KMS-11 (cell line): Measurements from ENCODE around the gene CCNF.

ENCODE experiments used
- H2AFZ ChIP-seq: fragments of 200-600 bp; sonication (generic); 2 replicates; pipeline ENCODE4 v1.6.1; 2016; ENCODE audit warnings: antibody characterized with exemption, mixed run types, low read depth
- H3K27ac ChIP-seq: fragments of 200-600 bp; sonication (generic); 2 replicates; pipeline ENCODE4 v1.6.1; 2016; ENCODE audit warnings: mild to moderate bottlenecking, mixed run types
- H3K27me3 ChIP-seq: fragments of 200-600 bp; sonication (generic); 2 replicates; pipeline ENCODE4 v1.6.1; 2017; ENCODE audit warnings: mild to moderate bottlenecking, low read depth, mixed run types, moderate library complexity; ENCODE audit not compliant: insufficient read depth
- H3K36me3 ChIP-seq: fragments of 200-600 bp; sonication (generic); 2 replicates; pipeline ENCODE4 v1.6.1; 2017; ENCODE audit warnings: mild to moderate bottlenecking, mixed run types; ENCODE audit not compliant: insufficient read depth
- H3K4me1 ChIP-seq: fragments of 200-600 bp; sonication (generic); 2 replicates; pipeline ENCODE4 v1.6.1; 2016; ENCODE audit warnings: mild to moderate bottlenecking, low read depth, mixed run types; ENCODE audit not compliant: poor library complexity, severe bottlenecking
- H3K4me2 ChIP-seq: fragments of 200-600 bp; sonication (generic); 2 replicates; pipeline ENCODE4 v1.7.0; 2016; ENCODE audit warnings: mild to moderate bottlenecking, mixed run types
- H3K4me3 ChIP-seq: fragments of 200-600 bp; sonication (generic); IDR thresholded peaks from 2 replicates; pipeline ENCODE4 v1.6.1; 2017; ENCODE audit warnings: low read depth, low read length, mixed read lengths; ENCODE audit not compliant: insufficient read depth
- H3K79me2 ChIP-seq: fragments of 200-600 bp; sonication (generic); 2 replicates; pipeline ENCODE4 v1.6.1; 2016; ENCODE audit warnings: low read depth, mixed run types; ENCODE audit not compliant: insufficient read depth
- H3K9ac ChIP-seq: fragments of 200-600 bp; sonication (generic); 2 replicates; pipeline ENCODE4 v1.6.1; 2016; ENCODE audit warnings: mild to moderate bottlenecking, mixed run types
- H4K20me1 ChIP-seq: fragments of 200-600 bp; sonication (generic); 2 replicates; pipeline ENCODE4 v1.6.1; 2016; ENCODE audit warnings: mild to moderate bottlenecking, mixed run types; ENCODE audit not compliant: insufficient read depth
- CTCF ChIP-seq: fragments of 200-600 bp; sonication (generic); conservative IDR thresholded peaks from 2 replicates; pipeline ENCODE4 v1.6.1; 2017; ENCODE audit warnings: low read depth, mild to moderate bottlenecking, antibody characterized with exemption, low read length, moderate library complexity, mixed read lengths

Gene CCNF

GRCh38 chr16:2472885-2473445 lies 43.7 kb downstream of the CCNF start:
- Histone ChIP-seq H3K9ac (peak overlapping the region; percentile 91; the same call in 1 of the 2 replicates), H3K4me1 (peaks cover 49% of the 10 kb centered on the region), H3K4me2 (peak overlapping the region; percentile 78), H3K79me2 (peaks cover 3% of the 10 kb centered on the region; the same call in 1 of the 2 replicates), H3K36me3 (no peaks in the 10 kb centered on the region), H3K27me3 (peaks cover 32% of the 10 kb centered on the region), H2AFZ (no peak overlapping the region), H4K20me1 (no peaks in the 10 kb centered on the region), H3K4me3 (no peak overlapping the region), H3K27ac (no peak overlapping the region)
- TF ChIP-seq CTCF: no peak

- Histone ChIP-seq H3K27me3 (peaks cover 32% of the 10 kb centered on the region), H4K20me1 (no peaks in the 10 kb centered on the region), H3K79me2 (peaks cover 7% of the 10 kb centered on the region; the same call in 1 of the 2 replicates), H3K4me1 (peaks cover 44% of the 10 kb centered on the region), H3K36me3 (no peaks in the 10 kb centered on the region), H3K4me2 (peak overlapping the region; percentile 78), H3K4me3 (no peak overlapping the region), H2AFZ (peak overlapping the region; percentile 90), H3K27ac (no peak overlapping the region), H3K9ac (peak overlapping the region; percentile 91; the same call in 1 of the 2 replicates)
- TF ChIP-seq CTCF: no peak
Observed at GRCh38 chr16:2473446-2473926, 44.2 kb downstream of the CCNF start.

GRCh38 chr16:2473999-2474876 lies 45.0 kb downstream of the CCNF start:
- no peaks in the 10 kb centered on the region for H4K20me1 ChIP-seq
- peak overlapping the region; percentile 70 for H3K27ac ChIP-seq
- peak overlapping the region; percentile 91 for H3K9ac ChIP-seq

More at GRCh38 chr16:2473999-2474876, 45.0 kb downstream of the CCNF start:
- Histone ChIP-seq H3K27me3 (peaks cover 32% of the 10 kb centered on the region), H2AFZ (peak overlapping the region; percentile 90), H3K4me2 (peak overlapping the region; percentile 95), H3K4me1 (peaks cover 37% of the 10 kb centered on the region), H3K36me3 (no peaks in the 10 kb centered on the region), H3K79me2 (peaks cover 7% of the 10 kb centered on the region; the same call in 1 of the 2 replicates), H3K4me3 (no peak overlapping the region)
- peak; percentile 38; the same call in 1 of the 2 replicates for TF ChIP-seq CTCF
